H9 (cell line): Measurements from ENCODE around the gene MACROH2A1. TPM values are rescaled to one million over a fixed set of nuclear protein-coding genes. Genes with fewer than 3 reads are reported as not detected.

ENCODE experiments used
- DNase-seq: peaks from one replicate; pipeline ENCODE4 v3.0.0-alpha.2; 2017
- H2AFZ ChIP-seq: one replicate; pipeline ENCODE4 v1.6.1; 2013; ENCODE audit warnings: mild to moderate bottlenecking, low read length, control low read depth, moderate library complexity
- H2AK5ac ChIP-seq: 2 replicates; pipeline ENCODE4 v1.6.1; 2013; ENCODE audit warnings: low read length, control low read depth, mixed read lengths; ENCODE audit not compliant: insufficient read length
- H2BK120ac ChIP-seq: one replicate; pipeline ENCODE4 v1.6.1; 2013; ENCODE audit warnings: low read depth, mild to moderate bottlenecking, low read length, control low read depth, inconsistent platforms; ENCODE audit not compliant: poor library complexity, severe bottlenecking
- H2BK12ac ChIP-seq: 2 replicates; pipeline ENCODE4 v1.6.1; 2013; ENCODE audit warnings: low read length, control low read depth, mixed read lengths, low read depth; ENCODE audit not compliant: insufficient read length
- H2BK15ac ChIP-seq: 2 replicates; pipeline ENCODE4 v1.6.1; 2013; ENCODE audit warnings: low read depth, low read length, control low read depth
- H2BK20ac ChIP-seq: one replicate; pipeline ENCODE4 v1.6.1; 2013; ENCODE audit warnings: low read depth, mild to moderate bottlenecking, low read length, control low read depth, inconsistent platforms; ENCODE audit not compliant: poor library complexity, severe bottlenecking
- H2BK5ac ChIP-seq: 2 replicates; pipeline ENCODE4 v1.6.1; 2013; ENCODE audit warnings: low read length, control low read depth, mixed read lengths; ENCODE audit not compliant: insufficient read length
- H3K14ac ChIP-seq: 2 replicates; pipeline ENCODE4 v1.6.1; 2013; ENCODE audit warnings: low read length, control low read depth; ENCODE audit not compliant: insufficient read depth
- H3K18ac ChIP-seq: 2 replicates; pipeline ENCODE4 v1.6.1; 2013; ENCODE audit warnings: low read depth, mild to moderate bottlenecking, mixed read lengths, low read length, control low read depth; ENCODE audit not compliant: insufficient read length
- H3K23ac ChIP-seq: 2 replicates; pipeline ENCODE4 v1.6.1; 2013; ENCODE audit warnings: low read length, control low read depth, mixed read lengths, low read depth; ENCODE audit not compliant: insufficient read length
- H3K23me2 ChIP-seq: 2 replicates; pipeline ENCODE4 v1.6.1; 2013; ENCODE audit warnings: low read depth, mild to moderate bottlenecking, mixed read lengths, low read length, control low read depth; ENCODE audit not compliant: insufficient read length, poor library complexity, severe bottlenecking
- H3K27ac ChIP-seq: 2 replicates; pipeline ENCODE4 v1.5.1; 2013; ENCODE audit warnings: low read length, control low read depth, mixed read lengths, low read depth; ENCODE audit not compliant: insufficient read length
- H3K27me3 ChIP-seq: 2 replicates; pipeline ENCODE4 v1.6.1; 2013; ENCODE audit warnings: low read length, control low read depth, inconsistent platforms; ENCODE audit not compliant: insufficient read depth
- H3K4ac ChIP-seq: 2 replicates; pipeline ENCODE4 v1.6.1; 2013; ENCODE audit warnings: low read depth, mild to moderate bottlenecking, control low read depth, inconsistent platforms, low read length, moderate library complexity
- H3K4me1 ChIP-seq: 2 replicates; pipeline ENCODE4 v1.6.1; 2013; ENCODE audit warnings: low read length, control low read depth, inconsistent platforms; ENCODE audit not compliant: insufficient read depth
- H3K4me2 ChIP-seq: 2 replicates; pipeline ENCODE4 v1.6.1; 2013; ENCODE audit warnings: low read length, control low read depth, mixed read lengths; ENCODE audit not compliant: insufficient read length, insufficient read depth
- H3K56ac ChIP-seq: 2 replicates; pipeline ENCODE4 v1.6.1; 2013; ENCODE audit warnings: low read depth, mild to moderate bottlenecking, mixed read lengths, low read length, control low read depth; ENCODE audit not compliant: insufficient read length
- H3K79me1 ChIP-seq: 2 replicates; pipeline ENCODE4 v1.6.1; 2013; ENCODE audit warnings: low read depth, mild to moderate bottlenecking, moderate library complexity, low read length, control low read depth, inconsistent platforms; ENCODE audit not compliant: insufficient read depth, poor library complexity, severe bottlenecking
- H3K79me2 ChIP-seq: 2 replicates; pipeline ENCODE4 v1.6.1; 2013; ENCODE audit warnings: low read length, control low read depth, inconsistent platforms; ENCODE audit not compliant: insufficient read depth
- H3K9ac ChIP-seq: 2 replicates; pipeline ENCODE4 v1.6.1; 2013; ENCODE audit warnings: low read length, control low read depth, mixed read lengths; ENCODE audit not compliant: insufficient read length; ENCODE audit errors: extremely low read depth
- H3K9me3 ChIP-seq: one replicate; pipeline ENCODE4 v1.6.1; 2013; ENCODE audit warnings: low read depth, low read length, inconsistent platforms; ENCODE audit not compliant: control insufficient read depth
- H3T11ph ChIP-seq: one replicate; pipeline ENCODE4 v1.6.1; 2013; ENCODE audit warnings: mild to moderate bottlenecking, low read length, control low read depth, inconsistent platforms
- H4K20me1 ChIP-seq: one replicate; pipeline ENCODE4 v1.6.1; 2013; ENCODE audit not compliant: control insufficient read depth, insufficient read length, insufficient read depth
- H4K5ac ChIP-seq: 2 replicates; pipeline ENCODE4 v1.6.1; 2013; ENCODE audit warnings: low read depth, mild to moderate bottlenecking, mixed read lengths, low read length, control low read depth; ENCODE audit not compliant: insufficient read length
- H4K8ac ChIP-seq: replicated peaks from 2 replicates; pipeline ENCODE4 v1.6.1; 2013; ENCODE audit warnings: low read length, control low read depth, mixed read lengths, low read depth; ENCODE audit not compliant: insufficient read length
- H4K91ac ChIP-seq: 2 replicates; pipeline ENCODE4 v1.6.1; 2013; ENCODE audit warnings: low read depth, mild to moderate bottlenecking, moderate library complexity, mixed read lengths, low read length, control low read depth; ENCODE audit not compliant: insufficient read length
- H3K27ac Mint-ChIP-seq, 3 experiments: 2 replicates in 2 of 3; 3 replicates in 1 of 3; pipeline ENCODE4 v1.8.0; 2020 to 2021; ENCODE audit warnings: mixed read lengths in 3 of 3, mild to moderate bottlenecking in 1 of 3, moderate library complexity in 1 of 3
- H3K27me3 Mint-ChIP-seq: 2 replicates; pipeline ENCODE4 v1.8.0; 2021; ENCODE audit warnings: low read depth, mild to moderate bottlenecking, moderate library complexity, mixed read lengths
- H3K36me3 Mint-ChIP-seq, 3 experiments: 2 replicates in 2 of 3; 3 replicates in 1 of 3; pipeline ENCODE4 v1.8.0; 2020 to 2021; ENCODE audit warnings: low read depth in 3 of 3, mixed read lengths in 3 of 3; ENCODE audit not compliant: insufficient read depth in 1 of 3
- H3K4me1 Mint-ChIP-seq, 2 experiments: 2 replicates each; pipeline ENCODE4 v1.8.0; 2020; ENCODE audit warnings: mixed read lengths in 2 of 2
- H3K4me3 Mint-ChIP-seq, 2 experiments: 2 replicates in 1 of 2; 3 replicates in 1 of 2; pipeline ENCODE4 v1.8.0; 2020 to 2021; ENCODE audit warnings: mild to moderate bottlenecking in 2 of 2, mixed read lengths in 2 of 2, moderate library complexity in 1 of 2
- H3K9me3 Mint-ChIP-seq, 2 experiments: 2 replicates in 1 of 2; 3 replicates in 1 of 2; pipeline ENCODE4 v1.8.0; 2020; ENCODE audit warnings: mild to moderate bottlenecking in 2 of 2, mixed read lengths in 2 of 2, moderate library complexity in 1 of 2
- CTCF ChIP-seq: fragments of 200-600 bp; sonication (generic); conservative IDR thresholded peaks from 3 replicates; pipeline ENCODE4 v1.8.0; 2021; ENCODE audit warnings: antibody characterized with exemption, mild to moderate bottlenecking
- total RNA-seq: library from RNA; stranded (reverse); gene quantifications from 2 replicates; pipeline ENCODE4 v1.2.1, GENCODE V29; 2021

MACROH2A1 gene
- total RNA-seq, 1 experiment from 2014 or later = 111 TPM

GRCh38 chr5:135422419-135422818, 23.4 kb upstream of the MACROH2A1 start:
- Mint-ChIP-seq H3K4me3 (no peak overlapping the region), H3K27me3 (peaks cover 60% of the 10 kb centered on the region), H3K9me3 (peaks cover 0 to 3% of the 10 kb centered on the region in 2 experiments; a peak in 2 of 5 replicates), H3K36me3 (no peaks in the 10 kb centered on the region), H3K27ac (no peak overlapping the region), H3K4me1 (no peaks in the 10 kb centered on the region)
- Histone ChIP-seq H3K23ac (no peak overlapping the region), H3K4ac (no peak overlapping the region), H3K23me2 (no peaks in the 10 kb centered on the region), H3K4me2 (no peak overlapping the region), H3K9ac (no peak overlapping the region), H3K14ac (no peak overlapping the region), H3K79me1 (no peaks in the 10 kb centered on the region), H3K27ac (no peak overlapping the region), H2BK120ac (no peak overlapping the region), H3K56ac (no peak overlapping the region), H3T11ph (no peak overlapping the region), H3K9me3 (no peaks in the 10 kb centered on the region), H2AFZ (no peak overlapping the region), H4K91ac (no peak overlapping the region), H3K79me2 (no peaks in the 10 kb centered on the region), H3K4me1 (no peaks in the 10 kb centered on the region), H3K27me3 (no peaks in the 10 kb centered on the region), H3K18ac (no peak overlapping the region), H4K8ac (no peak overlapping the region), H2AK5ac (no peak overlapping the region), H2BK12ac (no peak overlapping the region), H4K20me1 (no peaks in the 10 kb centered on the region), H2BK20ac (no peak overlapping the region), H2BK5ac (no peak overlapping the region), H2BK15ac (no peak overlapping the region), H4K5ac (no peak overlapping the region)
- DNase-seq = no peak
- TF ChIP-seq CTCF = no peak
